ENCODE data around the gene TRAF7.

Gene TRAF7

GRCh38 chr16:2162676-2163118 lies 7.1 kb downstream of the TRAF7 start:
- no peak for TF ChIP-seq CTCF (IDR thresholded peaks at IDR 0.05; ENCODE audit: borderline replicate concordance, control extremely low read depth, extremely low read depth, insufficient read depth, missing control alignments)
- in situ Hi-C loops (cut with MboI; ENCODE audit: low sequenced_read_pairs, unreplicated experiment) = no loop called here
- no peak for DNase-seq (ENCODE audit: low spot score)

DNA sequence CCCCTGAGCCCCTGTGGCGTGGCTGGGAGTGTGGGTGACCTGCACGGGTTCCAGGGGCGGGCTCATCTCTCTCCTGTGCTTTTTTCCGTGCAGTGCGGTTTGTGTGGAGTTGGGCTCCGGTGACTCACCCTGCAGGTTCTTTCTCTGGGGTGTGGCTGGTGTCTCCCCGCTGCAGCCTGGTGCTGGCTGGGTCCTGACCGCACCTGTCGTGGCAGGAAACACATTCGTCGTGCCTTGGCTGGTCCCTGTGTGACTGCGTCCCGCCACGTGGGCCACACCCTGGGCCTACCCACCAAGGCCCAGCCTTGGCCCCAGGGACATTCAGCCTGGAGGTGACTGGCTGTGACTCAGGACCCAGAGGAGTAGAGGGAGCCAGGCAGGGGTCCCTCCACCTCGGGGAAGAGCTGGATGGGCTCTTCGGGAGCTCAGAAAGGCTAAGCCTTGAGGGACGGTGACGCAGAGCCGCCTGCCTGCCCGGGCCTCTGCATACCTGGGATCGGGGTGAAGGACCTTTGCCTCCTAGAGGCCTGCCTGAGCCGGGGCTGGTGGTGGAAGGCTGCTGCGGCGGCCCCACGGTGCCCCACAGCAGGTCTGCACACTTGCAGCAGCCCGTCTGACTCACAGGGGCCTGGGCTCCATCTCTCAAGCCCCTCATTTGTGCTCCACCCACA lies 7.8 kb downstream of the TRAF7 start:
- no peak for TF ChIP-seq CTCF (IDR thresholded peaks at IDR 0.05; ENCODE audit: borderline replicate concordance, control extremely low read depth, extremely low read depth, insufficient read depth, missing control alignments)
- in situ Hi-C loops (cut with MboI; ENCODE audit: low sequenced_read_pairs, unreplicated experiment) = no loop called here
- DNase-seq (ENCODE audit: low spot score) = no peak

DNA sequence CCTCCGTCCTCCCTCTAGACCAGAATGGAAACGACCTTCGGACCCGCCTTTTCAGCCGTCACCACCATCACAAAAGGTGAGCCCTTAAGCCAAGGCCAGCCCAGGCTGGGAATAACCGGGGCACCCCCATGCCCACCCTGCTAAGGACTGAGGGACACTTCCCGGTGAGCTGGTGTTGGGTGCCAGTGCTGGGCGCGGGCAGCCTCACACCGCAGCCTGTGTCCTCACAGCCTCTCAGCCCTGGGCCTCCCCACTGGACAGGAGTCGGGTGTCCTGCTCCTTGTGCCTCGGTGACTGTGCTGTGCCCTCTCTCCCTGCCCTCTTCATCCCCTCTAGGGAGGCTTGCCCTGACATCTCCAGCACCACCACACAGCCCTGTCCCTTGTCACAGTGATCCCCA lies 10.3 kb downstream of the TRAF7 start:
- in situ Hi-C loops (cut with MboI; ENCODE audit: low sequenced_read_pairs, unreplicated experiment) = no loop called here
- DNase-seq (ENCODE audit: low spot score) = no peak
- no peak for TF ChIP-seq CTCF (IDR thresholded peaks at IDR 0.05; ENCODE audit: borderline replicate concordance, control extremely low read depth, extremely low read depth, insufficient read depth, missing control alignments)

DNA sequence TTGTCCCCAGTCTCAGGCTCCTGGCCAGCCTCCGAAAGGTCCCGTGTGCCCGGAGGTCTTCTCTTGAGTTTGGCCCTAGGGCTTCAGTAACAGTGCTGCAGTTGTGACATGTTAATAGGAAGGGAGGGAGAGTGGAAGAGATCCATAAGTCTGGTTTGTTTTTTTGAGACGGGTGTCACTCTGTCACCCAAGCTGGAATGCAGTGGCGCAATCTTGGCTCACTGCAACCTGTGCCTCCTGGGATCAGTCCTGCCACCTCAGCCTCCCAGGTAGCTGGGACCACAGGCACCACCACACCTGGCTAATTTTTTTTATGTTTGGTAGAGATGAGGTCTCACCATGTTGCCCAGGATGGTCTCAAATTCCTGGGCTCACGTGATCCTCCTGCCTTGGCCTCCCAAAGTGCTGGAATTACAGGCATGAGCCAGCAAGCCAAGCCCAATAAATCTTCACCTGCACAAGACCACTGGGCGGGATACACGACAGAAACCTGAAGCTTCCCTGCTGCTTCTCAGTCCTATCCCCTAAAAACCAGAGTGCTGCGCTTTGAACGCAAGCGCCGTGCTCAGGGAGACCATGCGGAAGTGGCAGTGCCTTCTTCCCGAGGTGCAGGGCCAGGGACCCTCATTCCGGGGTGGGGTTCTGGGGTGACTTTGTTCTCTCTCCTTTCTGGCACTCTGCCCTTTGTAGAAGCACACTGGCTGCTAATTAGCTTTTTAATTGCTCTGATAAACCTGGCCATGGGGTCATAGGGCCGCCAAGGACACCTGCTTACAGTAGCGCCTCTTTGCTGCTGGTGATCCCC lies 10.9 kb downstream of the TRAF7 start:
- no peak for DNase-seq (ENCODE audit: low spot score)
- in situ Hi-C loops (cut with MboI; ENCODE audit: low sequenced_read_pairs, unreplicated experiment) = no loop called here
- TF ChIP-seq CTCF (IDR thresholded peaks at IDR 0.05; ENCODE audit: borderline replicate concordance, control extremely low read depth, extremely low read depth, insufficient read depth, missing control alignments) = no peak

- no peak for DNase-seq (ENCODE audit: low spot score)
- in situ Hi-C loops (cut with MboI; ENCODE audit: low sequenced_read_pairs, unreplicated experiment) = no loop called here
- TF ChIP-seq CTCF (IDR thresholded peaks at IDR 0.05; ENCODE audit: borderline replicate concordance, control extremely low read depth, extremely low read depth, insufficient read depth, missing control alignments) = no peak
These were observed 11.6 kb downstream of the TRAF7 start for GRCh38 chr16:2167068-2167638.

- TF ChIP-seq CTCF (IDR thresholded peaks at IDR 0.05; ENCODE audit: borderline replicate concordance, control extremely low read depth, extremely low read depth, insufficient read depth, missing control alignments) = no peak
- in situ Hi-C loops (cut with MboI; ENCODE audit: low sequenced_read_pairs, unreplicated experiment) = no loop called here
- DNase-seq (ENCODE audit: low spot score) = no peak
These were observed 14.5 kb downstream of the TRAF7 start for GRCh38 chr16:2170080-2170479.
